SK-N-SH treated with all-trans-retinoic acid at 6 μM for 48 hours (cell line): ENCODE measurements around the gene TAF3.

Source experiments
- ATAC-seq: fragments of 200-7000 bp; cut with Tn5 transposase; 3 replicates; pipeline ENCODE4 v1.9.1; 2020; ENCODE audit warnings: mild to moderate bottlenecking, moderate library complexity
- ARNTL ChIP-seq: fragments of 450-650 bp; formaldehyde crosslinking; IDR thresholded peaks from 2 replicates; pipeline ENCODE4 v1.5.0; 2020; ENCODE audit warnings: low read depth, mild to moderate bottlenecking, moderate library complexity, borderline replicate concordance
- BACH2 ChIP-seq: fragments of 250-450 bp; sonication (Bioruptor Pico); IDR thresholded peaks from 2 replicates; pipeline ENCODE4 v1.9.0; 2021; ENCODE audit warnings: mild to moderate bottlenecking, borderline replicate concordance
- CSDC2 ChIP-seq: fragments of 250-450 bp; sonication (Bioruptor Pico); IDR thresholded peaks from 2 replicates; pipeline ENCODE4 v1.5.0; 2020; ENCODE audit warnings: mild to moderate bottlenecking, moderate library complexity
- ESRRG ChIP-seq: fragments of 250-450 bp; sonication (Bioruptor Pico); IDR thresholded peaks from 2 replicates; pipeline ENCODE4 v1.6.1; 2021; ENCODE audit warnings: mild to moderate bottlenecking
- GLIS3 ChIP-seq: fragments of 250-450 bp; sonication (Bioruptor Pico); IDR thresholded peaks from 2 replicates; pipeline ENCODE4 v1.5.0; 2020; ENCODE audit warnings: mild to moderate bottlenecking, moderate library complexity
- ISL1 ChIP-seq: fragments of 250-450 bp; sonication (Bioruptor Pico); IDR thresholded peaks from 2 replicates; pipeline ENCODE4 v2.1.2; 2022; ENCODE audit warnings: mild to moderate bottlenecking, moderate library complexity
- OSR1 ChIP-seq: fragments of 250-450 bp; sonication (Bioruptor Pico); IDR thresholded peaks from 2 replicates; pipeline ENCODE4 v1.8.0; 2022; ENCODE audit warnings: moderate library complexity, mild to moderate bottlenecking, inconsistent platforms
- PPARA ChIP-seq: fragments of 250-450 bp; sonication (Bioruptor Pico); IDR thresholded peaks from 2 replicates; pipeline ENCODE4 v1.5.0; 2020; ENCODE audit warnings: mild to moderate bottlenecking, borderline replicate concordance
- RARB ChIP-seq: fragments of 250-450 bp; sonication (Bioruptor Pico); IDR thresholded peaks from 2 replicates; pipeline ENCODE4 v1.8.0; 2021; ENCODE audit warnings: mild to moderate bottlenecking, moderate library complexity
- SNAI2 ChIP-seq: fragments of 250-450 bp; sonication (Bioruptor Pico); IDR thresholded peaks from 2 replicates; pipeline ENCODE4 v1.5.0; 2020; ENCODE audit warnings: mild to moderate bottlenecking, moderate library complexity
- TCF4 ChIP-seq: fragments of 250-450 bp; sonication (Bioruptor Pico); IDR thresholded peaks from 2 replicates; pipeline ENCODE4 v1.8.0; 2021; ENCODE audit warnings: mild to moderate bottlenecking, moderate library complexity, borderline replicate concordance
- TOX ChIP-seq: fragments of 250-450 bp; sonication (Bioruptor Pico); IDR thresholded peaks from 2 replicates; pipeline ENCODE4 v1.8.0; 2021; ENCODE audit warnings: mild to moderate bottlenecking, moderate library complexity, borderline replicate concordance
- ZFP3 ChIP-seq: fragments of 250-450 bp; sonication (Bioruptor Pico); IDR thresholded peaks from 2 replicates; pipeline ENCODE4 v1.5.0; 2020; ENCODE audit warnings: mild to moderate bottlenecking, moderate library complexity
- ZNF565 ChIP-seq: fragments of 450-650 bp; formaldehyde crosslinking; conservative IDR thresholded peaks from 2 replicates; pipeline ENCODE4 v1.5.0; 2020; ENCODE audit warnings: low read depth, mild to moderate bottlenecking, moderate library complexity
- ZNF70 ChIP-seq: fragments of 450-650 bp; formaldehyde crosslinking; IDR thresholded peaks from 2 replicates; pipeline ENCODE4 v1.5.0; 2020; ENCODE audit warnings: mild to moderate bottlenecking, moderate library complexity
- ZNF8 ChIP-seq: fragments of 450-650 bp; formaldehyde crosslinking; IDR thresholded peaks from 2 replicates; pipeline ENCODE4 v1.5.0; 2020; ENCODE audit warnings: mild to moderate bottlenecking, moderate library complexity
- TF ChIP-seq, protein P1 (sequence below): fragments of 250-450 bp; sonication (Bioruptor Pico); IDR thresholded peaks from 2 replicates; pipeline ENCODE4 v1.5.1; 2021; ENCODE audit warnings: mild to moderate bottlenecking, moderate library complexity
- TF ChIP-seq, protein P2 (sequence below): fragments of 250-450 bp; sonication (Bioruptor Pico); IDR thresholded peaks from 2 replicates; pipeline ENCODE4 v1.8.0; 2021; ENCODE audit warnings: low read depth, mild to moderate bottlenecking, moderate library complexity, borderline replicate concordance
- TF ChIP-seq, protein P3 (sequence below): fragments of 250-450 bp; sonication (Bioruptor Pico); IDR thresholded peaks from 2 replicates; pipeline ENCODE4 v1.5.1; 2020; ENCODE audit warnings: low read depth, mild to moderate bottlenecking, moderate library complexity
- TF ChIP-seq, protein P4 (sequence below): fragments of 250-450 bp; sonication (Bioruptor Pico); IDR thresholded peaks from 2 replicates; pipeline ENCODE4 v1.5.0; 2020; ENCODE audit warnings: mild to moderate bottlenecking, moderate library complexity

The TAF3 gene

DNA sequence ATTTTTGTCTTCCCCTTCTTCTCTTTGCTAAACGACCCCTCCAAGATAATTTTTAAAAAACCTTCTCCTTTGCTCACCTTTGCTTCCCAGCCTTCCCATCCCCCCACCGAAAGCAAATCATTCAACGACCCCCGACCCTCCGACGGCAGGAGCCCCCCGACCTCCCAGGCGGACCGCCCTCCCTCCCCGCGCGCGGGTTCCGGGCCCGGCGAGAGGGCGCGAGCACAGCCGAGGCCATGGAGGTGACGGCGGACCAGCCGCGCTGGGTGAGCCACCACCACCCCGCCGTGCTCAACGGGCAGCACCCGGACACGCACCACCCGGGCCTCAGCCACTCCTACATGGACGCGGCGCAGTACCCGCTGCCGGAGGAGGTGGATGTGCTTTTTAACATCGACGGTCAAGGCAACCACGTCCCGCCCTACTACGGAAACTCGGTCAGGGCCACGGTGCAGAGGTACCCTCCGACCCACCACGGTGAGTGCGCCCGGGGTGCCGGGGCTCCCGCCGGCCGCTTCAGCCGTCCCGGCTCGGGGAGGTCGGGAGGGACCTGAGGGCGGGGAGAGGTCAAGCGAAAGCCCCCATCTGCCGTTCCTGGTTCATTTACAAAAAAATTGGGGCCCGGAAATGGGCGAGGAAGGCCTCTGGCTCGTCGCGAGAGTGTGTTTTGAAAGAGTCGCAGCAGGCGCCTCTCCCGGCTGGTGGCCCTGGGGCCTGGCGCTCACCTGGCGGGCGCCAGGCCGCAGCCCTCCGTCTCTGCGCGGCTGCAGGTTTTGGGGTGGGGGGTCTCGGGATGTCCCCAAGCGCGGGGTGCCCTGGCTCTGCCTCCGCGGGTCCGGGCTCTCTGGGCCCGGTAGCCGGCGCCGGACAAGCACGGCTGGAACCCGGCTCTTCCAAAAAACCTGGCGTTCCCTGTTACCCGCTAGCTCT is 237.4 kb downstream of the TAF3 start:
- TF ChIP-seq TOX (no peak), ZNF70 (no peak)
- ATAC-seq = no peak

DNA sequence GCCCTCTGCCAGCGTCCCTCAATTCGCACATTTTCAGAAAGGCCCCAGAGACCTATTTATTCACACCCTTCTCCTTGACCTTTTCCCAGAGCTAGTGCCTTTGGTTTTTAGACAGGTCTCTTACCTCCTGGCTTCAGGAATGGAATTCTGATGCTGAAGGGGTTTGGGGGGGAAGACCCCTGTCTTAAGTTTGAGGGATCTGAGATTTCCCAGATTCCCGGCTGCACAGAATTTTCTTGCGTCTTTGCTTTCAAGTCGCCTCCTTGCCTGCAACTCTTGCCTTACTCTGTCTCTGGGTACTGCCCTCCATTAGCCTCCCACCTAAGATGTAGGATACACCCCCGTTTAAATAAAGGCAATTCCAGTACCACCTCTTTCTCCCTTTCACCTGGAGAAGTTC is 238.1 kb downstream of the TAF3 start:
- TF ChIP-seq PPARA (no peak), ZFP3 (CRISPR knock-in tag) (no peak), TCF4 (no peak), ZNF565 (CRISPR knock-in tag) (no peak), TOX (no peak), ARNTL (CRISPR knock-in tag) (no peak)
- TF ChIP-seq, protein P1, sequence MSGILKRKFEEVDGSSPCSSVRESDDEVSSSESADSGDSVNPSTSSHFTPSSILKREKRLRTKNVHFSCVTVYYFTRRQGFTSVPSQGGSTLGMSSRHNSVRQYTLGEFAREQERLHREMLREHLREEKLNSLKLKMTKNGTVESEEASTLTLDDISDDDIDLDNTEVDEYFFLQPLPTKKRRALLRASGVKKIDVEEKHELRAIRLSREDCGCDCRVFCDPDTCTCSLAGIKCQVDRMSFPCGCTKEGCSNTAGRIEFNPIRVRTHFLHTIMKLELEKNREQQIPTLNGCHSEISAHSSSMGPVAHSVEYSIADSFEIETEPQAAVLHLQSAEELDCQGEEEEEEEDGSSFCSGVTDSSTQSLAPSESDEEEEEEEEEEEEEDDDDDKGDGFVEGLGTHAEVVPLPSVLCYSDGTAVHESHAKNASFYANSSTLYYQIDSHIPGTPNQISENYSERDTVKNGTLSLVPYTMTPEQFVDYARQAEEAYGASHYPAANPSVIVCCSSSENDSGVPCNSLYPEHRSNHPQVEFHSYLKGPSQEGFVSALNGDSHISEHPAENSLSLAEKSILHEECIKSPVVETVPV = no peak
- TF ChIP-seq, protein P2, sequence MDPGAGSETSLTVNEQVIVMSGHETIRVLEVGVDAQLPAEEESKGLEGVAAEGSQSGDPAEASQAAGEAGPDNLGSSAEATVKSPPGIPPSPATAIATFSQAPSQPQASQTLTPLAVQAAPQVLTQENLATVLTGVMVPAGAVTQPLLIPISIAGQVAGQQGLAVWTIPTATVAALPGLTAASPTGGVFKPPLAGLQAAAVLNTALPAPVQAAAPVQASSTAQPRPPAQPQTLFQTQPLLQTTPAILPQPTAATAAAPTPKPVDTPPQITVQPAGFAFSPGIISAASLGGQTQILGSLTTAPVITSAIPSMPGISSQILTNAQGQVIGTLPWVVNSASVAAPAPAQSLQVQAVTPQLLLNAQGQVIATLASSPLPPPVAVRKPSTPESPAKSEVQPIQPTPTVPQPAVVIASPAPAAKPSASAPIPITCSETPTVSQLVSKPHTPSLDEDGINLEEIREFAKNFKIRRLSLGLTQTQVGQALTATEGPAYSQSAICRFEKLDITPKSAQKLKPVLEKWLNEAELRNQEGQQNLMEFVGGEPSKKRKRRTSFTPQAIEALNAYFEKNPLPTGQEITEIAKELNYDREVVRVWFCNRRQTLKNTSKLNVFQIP (CRISPR knock-in tag) = no peak
- TF ChIP-seq, protein P3, sequence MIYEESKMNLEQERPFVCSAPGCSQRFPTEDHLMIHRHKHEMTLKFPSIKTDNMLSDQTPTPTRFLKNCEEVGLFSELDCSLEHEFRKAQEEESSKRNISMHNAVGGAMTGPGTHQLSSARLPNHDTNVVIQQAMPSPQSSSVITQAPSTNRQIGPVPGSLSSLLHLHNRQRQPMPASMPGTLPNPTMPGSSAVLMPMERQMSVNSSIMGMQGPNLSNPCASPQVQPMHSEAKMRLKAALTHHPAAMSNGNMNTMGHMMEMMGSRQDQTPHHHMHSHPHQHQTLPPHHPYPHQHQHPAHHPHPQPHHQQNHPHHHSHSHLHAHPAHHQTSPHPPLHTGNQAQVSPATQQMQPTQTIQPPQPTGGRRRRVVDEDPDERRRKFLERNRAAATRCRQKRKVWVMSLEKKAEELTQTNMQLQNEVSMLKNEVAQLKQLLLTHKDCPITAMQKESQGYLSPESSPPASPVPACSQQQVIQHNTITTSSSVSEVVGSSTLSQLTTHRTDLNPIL = no peak
- ATAC-seq = no peak

DNA sequence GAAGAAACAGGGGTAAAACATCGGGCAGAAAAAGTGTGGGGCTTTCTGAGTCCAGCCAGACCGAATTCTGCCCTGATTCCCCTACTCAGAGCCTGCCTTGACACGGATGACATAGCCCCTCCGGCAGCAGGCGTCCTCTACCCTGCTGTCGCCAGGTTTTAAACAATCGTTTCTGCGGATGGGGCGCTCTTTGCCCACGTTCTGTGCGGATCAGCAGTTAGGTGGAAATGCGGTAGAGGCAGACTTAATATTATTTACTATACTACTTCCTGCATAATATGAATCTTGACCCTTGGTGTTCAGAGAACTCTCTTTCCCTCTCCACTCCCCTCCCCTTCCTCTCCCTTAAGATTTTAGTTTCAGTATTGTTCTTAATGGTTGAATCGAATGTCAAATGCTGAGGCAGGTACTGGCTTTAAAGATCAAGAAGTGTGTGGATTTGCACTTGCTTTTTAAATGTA is 238.6 kb downstream of the TAF3 start:
- no peak for ATAC-seq

DNA sequence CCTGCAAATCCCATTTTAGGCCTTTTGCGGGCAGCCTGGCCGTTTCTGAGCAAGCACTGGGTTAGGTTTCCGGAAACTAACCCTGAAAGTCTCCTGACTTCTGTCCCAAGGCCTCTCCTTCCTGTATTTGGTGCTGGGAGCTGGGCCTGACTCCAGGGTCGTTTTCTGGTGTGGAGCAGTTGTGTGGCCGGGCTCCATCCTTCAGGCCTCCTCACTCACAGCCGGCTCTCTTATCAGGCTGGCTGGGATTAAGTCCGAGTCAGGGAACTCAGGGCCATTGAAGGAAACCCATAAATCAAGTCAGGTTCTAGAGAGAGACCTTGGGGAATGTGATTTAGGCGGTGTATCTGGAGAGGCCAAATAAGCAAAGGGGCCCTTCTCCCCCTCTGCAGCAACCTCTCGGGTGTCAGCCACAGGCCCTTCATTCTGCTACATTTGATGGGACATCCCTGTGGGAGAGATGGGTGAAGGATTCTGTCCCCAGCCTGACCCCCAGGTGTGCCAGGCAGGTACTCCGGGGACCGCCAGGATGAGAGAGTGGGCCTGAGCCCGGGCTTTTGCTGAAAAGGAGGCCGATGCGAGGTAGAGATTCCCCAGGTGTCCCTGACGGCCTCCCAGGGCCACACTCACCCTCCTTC is 239.4 kb downstream of the TAF3 start:
- no peak for ATAC-seq
- TF ChIP-seq, protein P1 = no peak
- TF ChIP-seq ZNF565 (CRISPR knock-in tag) (no peak), BACH2 (no peak), ISL1 (CRISPR knock-in tag) (no peak), ZNF8 (CRISPR knock-in tag) (no peak), ARNTL (CRISPR knock-in tag) (no peak), ESRRG (CRISPR knock-in tag) (no peak)
- TF ChIP-seq, protein P4, sequence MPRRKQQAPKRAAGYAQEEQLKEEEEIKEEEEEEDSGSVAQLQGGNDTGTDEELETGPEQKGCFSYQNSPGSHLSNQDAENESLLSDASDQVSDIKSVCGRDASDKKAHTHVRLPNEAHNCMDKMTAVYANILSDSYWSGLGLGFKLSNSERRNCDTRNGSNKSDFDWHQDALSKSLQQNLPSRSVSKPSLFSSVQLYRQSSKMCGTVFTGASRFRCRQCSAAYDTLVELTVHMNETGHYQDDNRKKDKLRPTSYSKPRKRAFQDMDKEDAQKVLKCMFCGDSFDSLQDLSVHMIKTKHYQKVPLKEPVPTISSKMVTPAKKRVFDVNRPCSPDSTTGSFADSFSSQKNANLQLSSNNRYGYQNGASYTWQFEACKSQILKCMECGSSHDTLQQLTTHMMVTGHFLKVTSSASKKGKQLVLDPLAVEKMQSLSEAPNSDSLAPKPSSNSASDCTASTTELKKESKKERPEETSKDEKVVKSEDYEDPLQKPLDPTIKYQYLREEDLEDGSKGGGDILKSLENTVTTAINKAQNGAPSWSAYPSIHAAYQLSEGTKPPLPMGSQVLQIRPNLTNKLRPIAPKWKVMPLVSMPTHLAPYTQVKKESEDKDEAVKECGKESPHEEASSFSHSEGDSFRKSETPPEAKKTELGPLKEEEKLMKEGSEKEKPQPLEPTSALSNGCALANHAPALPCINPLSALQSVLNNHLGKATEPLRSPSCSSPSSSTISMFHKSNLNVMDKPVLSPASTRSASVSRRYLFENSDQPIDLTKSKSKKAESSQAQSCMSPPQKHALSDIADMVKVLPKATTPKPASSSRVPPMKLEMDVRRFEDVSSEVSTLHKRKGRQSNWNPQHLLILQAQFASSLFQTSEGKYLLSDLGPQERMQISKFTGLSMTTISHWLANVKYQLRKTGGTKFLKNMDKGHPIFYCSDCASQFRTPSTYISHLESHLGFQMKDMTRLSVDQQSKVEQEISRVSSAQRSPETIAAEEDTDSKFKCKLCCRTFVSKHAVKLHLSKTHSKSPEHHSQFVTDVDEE (CRISPR knock-in tag) = no peak
- TF ChIP-seq, protein P3 = no peak

More for the DNA sequence above, 238.6 kb downstream of the TAF3 start:
- TF ChIP-seq ZFP3 (CRISPR knock-in tag) (no peak), ZNF8 (CRISPR knock-in tag) (no peak), ARNTL (CRISPR knock-in tag) (no peak), RARB (CRISPR knock-in tag) (no peak), ZNF70 (no peak), ZNF565 (CRISPR knock-in tag) (no peak), TCF4 (no peak), BACH2 (no peak), ISL1 (CRISPR knock-in tag) (no peak), SNAI2 (CRISPR knock-in tag) (no peak), GLIS3 (no peak), OSR1 (CRISPR knock-in tag) (no peak), CSDC2 (CRISPR knock-in tag) (no peak)
- TF ChIP-seq, protein P3 = no peak
- TF ChIP-seq, protein P1 = no peak
- TF ChIP-seq, all 23 proteins: peak for 0
